Rectal smooth muscle tissue (tissue), 1 donor: ENCODE measurements around the gene SYT1.
"Not testable (repeated sequence)": the region's sequence is repeated elsewhere in the genome, so short reads cannot be mapped to it uniquely, and the experiment has no call there.

Experiments used
- H3K27ac ChIP-seq: one replicate; pipeline ENCODE4 v1.7.0; 2013; ENCODE audit warnings: low read depth, low read length, inconsistent platforms
- H3K27me3 ChIP-seq: one replicate; pipeline ENCODE4 v1.7.0; 2013; ENCODE audit warnings: low read length; ENCODE audit not compliant: control insufficient read depth, insufficient read depth
- H3K36me3 ChIP-seq: one replicate; pipeline ENCODE4 v1.7.0; 2013; ENCODE audit warnings: low read length; ENCODE audit not compliant: control insufficient read depth, insufficient read depth
- H3K4me1 ChIP-seq: one replicate; pipeline ENCODE4 v1.7.0; 2013; ENCODE audit warnings: low read length; ENCODE audit not compliant: control insufficient read depth, insufficient read depth
- H3K4me3 ChIP-seq: one replicate; pipeline ENCODE4 v1.7.0; 2013; ENCODE audit warnings: low read length
- H3K9ac ChIP-seq: one replicate; pipeline ENCODE4 v1.7.0; 2013; ENCODE audit warnings: low read length

SYT1 gene

GRCh38 chr12:78864403-78864869, at the start of gene SYT1:
Gene SYT1 (plus strand): TSS chr12:78864774.
- H3K9ac ChIP-seq: no peak within 1 kb of the TSS

GRCh38 chr12:78818487-78818886, 46.1 kb upstream of the SYT1 start:
- no peak overlapping the region for H3K4me3 ChIP-seq
- no peaks in the 10 kb centered on the region for H3K36me3 ChIP-seq
- H3K9ac ChIP-seq: no peak overlapping the region
- H3K27me3 ChIP-seq: no peaks in the 10 kb centered on the region
- H3K27ac ChIP-seq: no peak overlapping the region
- no peaks in the 10 kb centered on the region for H3K4me1 ChIP-seq

More at GRCh38 chr12:78864403-78864869, at the start of gene SYT1:
- H3K27me3 ChIP-seq: no peaks in the 10 kb centered on the region
- no peaks in the 10 kb centered on the region for H3K36me3 ChIP-seq
- no peak within 1 kb of the TSS for H3K27ac ChIP-seq
- no peaks in the 10 kb centered on the region for H3K4me1 ChIP-seq
- H3K4me3 ChIP-seq: peak within 1 kb of the TSS; percentile 53

- Histone ChIP-seq H3K36me3 (no peaks in the 10 kb centered on the region), H3K9ac (no peak overlapping the region), H3K4me1 (no peaks in the 10 kb centered on the region), H3K27me3 (no peaks in the 10 kb centered on the region), H3K4me3 (no peak overlapping the region), H3K27ac (no peak overlapping the region)
Observed at GRCh38 chr12:78820946-78821345, 43.6 kb upstream of the SYT1 start.

GRCh38 chr12:78824918-78825317, 39.7 kb upstream of the SYT1 start:
- H3K4me3 ChIP-seq: no peak overlapping the region
- no peak overlapping the region for H3K9ac ChIP-seq
- H3K4me1 ChIP-seq: no peaks in the 10 kb centered on the region
- H3K27ac ChIP-seq: no peak overlapping the region
- no peaks in the 10 kb centered on the region for H3K27me3 ChIP-seq
- no peaks in the 10 kb centered on the region for H3K36me3 ChIP-seq

GRCh38 chr12:78829690-78830089, 34.9 kb upstream of the SYT1 start:
- Histone ChIP-seq H3K36me3 (no peaks in the 10 kb centered on the region), H3K4me1 (no peaks in the 10 kb centered on the region), H3K27me3 (no peaks in the 10 kb centered on the region), H3K9ac (no peak overlapping the region), H3K27ac (no peak overlapping the region), H3K4me3 (no peak overlapping the region)

- Histone ChIP-seq H3K4me3 (no peak overlapping the region), H3K36me3 (no peaks in the 10 kb centered on the region), H3K9ac (no peak overlapping the region), H3K4me1 (no peaks in the 10 kb centered on the region), H3K27me3 (no peaks in the 10 kb centered on the region), H3K27ac (no peak overlapping the region)
Observed at GRCh38 chr12:78835493-78835892, 29.1 kb upstream of the SYT1 start.

- H3K36me3 ChIP-seq: not testable (repeated sequence)
Observed at GRCh38 chr12:78840518-78841019, 24.0 kb upstream of the SYT1 start.

GRCh38 chr12:78853231-78853630, 11.3 kb upstream of the SYT1 start:
- H3K9ac ChIP-seq: no peak overlapping the region
- H3K4me3 ChIP-seq: no peak overlapping the region
- no peaks in the 10 kb centered on the region for H3K4me1 ChIP-seq
- H3K36me3 ChIP-seq: no peaks in the 10 kb centered on the region
- H3K27me3 ChIP-seq: no peaks in the 10 kb centered on the region
- no peak overlapping the region for H3K27ac ChIP-seq

More at GRCh38 chr12:78840518-78841019, 24.0 kb upstream of the SYT1 start:
- not testable (repeated sequence) for H3K4me1 ChIP-seq, H3K4me3 ChIP-seq, H3K27me3 ChIP-seq, H3K27ac ChIP-seq, H3K9ac ChIP-seq

GRCh38 chr12:78863482-78864402, 832 bp upstream of the SYT1 start:
- H3K9ac ChIP-seq: no peak overlapping the region

GRCh38 chr12:78864870-78865463, 393 bp downstream of the SYT1 start:
- H3K27me3 ChIP-seq: no peaks in the 10 kb centered on the region
- no peak overlapping the region for H3K27ac ChIP-seq
- no peaks in the 10 kb centered on the region for H3K36me3 ChIP-seq
- peak overlapping the region; percentile 53 for H3K4me3 ChIP-seq
- H3K9ac ChIP-seq: no peak overlapping the region
- no peaks in the 10 kb centered on the region for H3K4me1 ChIP-seq

More at GRCh38 chr12:78863482-78864402, 832 bp upstream of the SYT1 start:
- Histone ChIP-seq H3K27ac (no peak overlapping the region), H3K4me3 (peak overlapping the region; percentile 53), H3K4me1 (no peaks in the 10 kb centered on the region), H3K36me3 (no peaks in the 10 kb centered on the region), H3K27me3 (no peaks in the 10 kb centered on the region)

- no peak overlapping the region for H3K27ac ChIP-seq
- no peak overlapping the region for H3K4me3 ChIP-seq
- no peak overlapping the region for H3K9ac ChIP-seq
Observed at GRCh38 chr12:78865516-78865915, 942 bp downstream of the SYT1 start.

GRCh38 chr12:78866518-78866917, 1.9 kb downstream of the SYT1 start:
- H3K9ac ChIP-seq: no peak overlapping the region
- no peaks in the 10 kb centered on the region for H3K36me3 ChIP-seq
- H3K4me3 ChIP-seq: no peak overlapping the region
- H3K27ac ChIP-seq: no peak overlapping the region
- H3K4me1 ChIP-seq: no peaks in the 10 kb centered on the region
- H3K27me3 ChIP-seq: no peaks in the 10 kb centered on the region

More at GRCh38 chr12:78865516-78865915, 942 bp downstream of the SYT1 start:
- H3K36me3 ChIP-seq: no peaks in the 10 kb centered on the region
- H3K4me1 ChIP-seq: no peaks in the 10 kb centered on the region
- no peaks in the 10 kb centered on the region for H3K27me3 ChIP-seq
